Stimulated activated CD4-positive, alpha-beta T cell treated with anti-CD3 and anti-CD28 coated beads, Interleukin-1b, Interleukin-23, amount 100 ng/mL, for 48 hours (primary cell): ENCODE results near the gene YTHDF2.
A peak's percentile ranks its signal among the peaks of the same experiment; 100 is the strongest.
"Not testable (repeated sequence)": the region's sequence is repeated elsewhere in the genome, so short reads cannot be mapped to it uniquely, and the experiment has no call there.

ENCODE experiments used
- DNase-seq: peaks from one replicate; pipeline ENCODE4 v3.0.0-alpha.2; 2020

Gene YTHDF2

GRCh38 chr1:28761189-28761588 is 24.4 kb downstream of the YTHDF2 start:
- DNase-seq = no peak

GRCh38 chr1:28766532-28767183 is 29.9 kb downstream of the YTHDF2 start:
- DNase-seq = no peak

- DNase-seq = no peak
These were observed 33.9 kb downstream of the YTHDF2 start for GRCh38 chr1:28770601-28771165.

GRCh38 chr1:28771921-28772320 is 35.2 kb downstream of the YTHDF2 start:
- DNase-seq = not testable (repeated sequence)

- no peak for DNase-seq
These were observed 36.4 kb downstream of the YTHDF2 start for GRCh38 chr1:28773105-28773504.

GRCh38 chr1:28775121-28775942 is 38.6 kb downstream of the YTHDF2 start:
- peak; percentile 61 for DNase-seq

GRCh38 chr1:28776341-28776740 is 39.6 kb downstream of the YTHDF2 start:
- DNase-seq = no peak

GRCh38 chr1:28778021-28778420 is 41.3 kb downstream of the YTHDF2 start:
- DNase-seq = no peak

- DNase-seq = no peak
These were observed 43.1 kb downstream of the YTHDF2 start for GRCh38 chr1:28779751-28780408.

- no peak for DNase-seq
These were observed 44.6 kb downstream of the YTHDF2 start for GRCh38 chr1:28781305-28781704.

- DNase-seq = no peak
These were observed 45.3 kb downstream of the YTHDF2 start for GRCh38 chr1:28782011-28782410.

- DNase-seq = no peak
These were observed 46.6 kb downstream of the YTHDF2 start for GRCh38 chr1:28783363-28783762.

GRCh38 chr1:28789412-28789811 is 52.7 kb downstream of the YTHDF2 start:
- DNase-seq = no peak

- DNase-seq = no peak
These were observed 53.1 kb downstream of the YTHDF2 start for GRCh38 chr1:28789816-28790215.

GRCh38 chr1:28790377-28791035 is 53.8 kb downstream of the YTHDF2 start:
- no peak for DNase-seq

- DNase-seq = not testable (repeated sequence)
These were observed 55.2 kb downstream of the YTHDF2 start for GRCh38 chr1:28791929-28792328.

- DNase-seq = no peak
These were observed 55.9 kb downstream of the YTHDF2 start for GRCh38 chr1:28792644-28793121.

GRCh38 chr1:28794582-28794981 is 57.8 kb downstream of the YTHDF2 start:
- not testable (repeated sequence) for DNase-seq

- DNase-seq = no peak
These were observed 59.8 kb downstream of the YTHDF2 start for GRCh38 chr1:28796352-28797211.

- no peak for DNase-seq
These were observed 63.6 kb downstream of the YTHDF2 start for GRCh38 chr1:28800324-28800723.

- DNase-seq = no peak
These were observed 64.7 kb downstream of the YTHDF2 start for GRCh38 chr1:28801461-28801860.

- DNase-seq = no peak
These were observed 66.3 kb downstream of the YTHDF2 start for GRCh38 chr1:28803051-28803450.
